Kidney (tissue), 14 donors: Measurements from ENCODE around the gene ZDHHC23. TPM values are rescaled to one million over a fixed set of nuclear protein-coding genes. Genes with fewer than 3 reads are reported as not detected.
A peak's percentile ranks its signal among the peaks of the same experiment; 100 is the strongest.

Source experiments
- DNase-seq, 5 donors: peaks; one replicate each; pipeline ENCODE4 v3.0.0-alpha.2; 2013 to 2020
- FAIRE-seq: peaks from 2 replicates; lab custom pipeline; 2012; peaks lifted over from hg19 to GRCh38; lab: Jason Lieb, UNC
- H3K27ac ChIP-seq, 2 donors: one replicate each; pipeline ENCODE4 v1.7.0; 2013; ENCODE audit warnings: low read depth in 2 of 2, low read length in 2 of 2, inconsistent platforms in 1 of 2
- H3K27me3 ChIP-seq: one replicate; pipeline ENCODE4 v1.7.1; 2013; ENCODE audit warnings: low read length, inconsistent platforms; ENCODE audit not compliant: control insufficient read depth, insufficient read depth
- H3K36me3 ChIP-seq, 3 donors: one replicate each; pipeline versions ENCODE4 v1.7.0 to v1.7.1; 2013; ENCODE audit warnings: low read length in 3 of 3, control low read depth in 1 of 3, inconsistent platforms in 1 of 3; ENCODE audit not compliant: insufficient read depth in 3 of 3, control insufficient read depth in 2 of 3
- H3K4me1 ChIP-seq, 3 donors: one replicate each; pipeline versions ENCODE4 v1.7.0 to v1.7.1; 2013; ENCODE audit warnings: low read length in 3 of 3, inconsistent platforms in 1 of 3, low read depth in 1 of 3; ENCODE audit not compliant: control insufficient read depth in 2 of 3, insufficient read depth in 2 of 3
- H3K4me3 ChIP-seq, 3 donors: one replicate each; pipeline versions ENCODE4 v1.7.0 to v1.8.1; 2013; ENCODE audit warnings: low read length in 3 of 3, control low read depth in 1 of 3, inconsistent platforms in 1 of 3
- H3K9ac ChIP-seq, 3 donors: one replicate each; pipeline versions ENCODE4 v1.7.0 to v1.7.1; 2013; ENCODE audit warnings: low read length in 3 of 3, control low read depth in 1 of 3, inconsistent platforms in 1 of 3
- H3K9me3 ChIP-seq, 3 donors: one replicate each; pipeline versions ENCODE4 v1.7.0 to v1.7.1; 2013; ENCODE audit warnings: low read length in 3 of 3, control low read depth in 1 of 3, inconsistent platforms in 1 of 3; ENCODE audit not compliant: control insufficient read depth in 2 of 3, insufficient read depth in 1 of 3
- CTCF ChIP-seq: IDR thresholded peaks from 3 replicates; pipeline ENCODE4 v1.5.1; 2012; ENCODE audit warnings: mild to moderate bottlenecking, moderate library complexity, borderline replicate concordance; ENCODE audit not compliant: insufficient read depth; ENCODE audit errors: extremely low read depth
- intact Hi-C: fragments of 100-400 bp; cut with DNase I; formaldehyde crosslinking; loops from one replicate; pipeline ENCODE4 v1.11.1; 2022
- polyA plus RNA-seq: library from polyadenylated mRNA; stranded (reverse); fragments of 350-450 nt; fragmentation: Illumina TruSeq; extraction: RNeasy Lipid Tissue Mini Kit (QIAGEN cat#74804); gene quantifications from one replicate; pipeline ENCODE4 v1.2.3, GENCODE V29; 2014; ENCODE audit warnings: low read depth, low replicate concordance; ENCODE audit not compliant: insufficient read depth
- total RNA-seq: library from RNA; stranded (reverse); fragmentation: NEBNext Ultra II Directional; extraction: Animal tissue kit (Norgen Biotek cat#: 25700); gene quantifications from one replicate; pipeline ENCODE4 v1.2.1, GENCODE V29; 2021
- donor health status: control.
- donor health status: control.
- donor health status: control.
- donor health status: control.
- donor health status: control.
- donor health status: DM: yes; HTN: yes; CAD: no.
- donor health status: Normal renal cell carcinoma (clear cell type).

The ZDHHC23 gene
- total and polyA plus RNA-seq, 2 donors from 2014 or later: 4.8 to 20.1 TPM

GRCh38 chr3:113979916-113980315 lies 32.1 kb downstream of the ZDHHC23 start:
- intact Hi-C loops: no loop called here
- H3K9me3 ChIP-seq: no peaks in the 10 kb centered on the region

GRCh38 chr3:113981803-113982202 lies 34.0 kb downstream of the ZDHHC23 start:
- Histone ChIP-seq H3K27me3 (no peaks in the 10 kb centered on the region), H3K4me3 (no peak overlapping the region), H3K9me3 (no peaks in the 10 kb centered on the region), H3K9ac (no peak overlapping the region), H3K36me3 (peaks cover 0 to 7% (median 4%) of the 10 kb centered on the region in 3 donors), H3K27ac (no peak overlapping the region), H3K4me1 (no peaks in the 10 kb centered on the region)
- intact Hi-C loops: no loop called here
- FAIRE-seq: no peak
- TF ChIP-seq CTCF: no peak
- peak in 1 of 5 donors; percentile 17 for DNase-seq

More at GRCh38 chr3:113979916-113980315, 32.1 kb downstream of the ZDHHC23 start:
- Histone ChIP-seq H3K4me1 (no peaks in the 10 kb centered on the region), H3K27me3 (no peaks in the 10 kb centered on the region), H3K36me3 (peaks cover 0 to 7% (median 0%) of the 10 kb centered on the region in 3 donors), H3K4me3 (no peak overlapping the region), H3K9ac (no peak overlapping the region), H3K27ac (no peak overlapping the region)
- no peak for DNase-seq
- no peak for TF ChIP-seq CTCF
- no peak for FAIRE-seq

GRCh38 chr3:113983544-113983943 lies 35.7 kb downstream of the ZDHHC23 start:
- Histone ChIP-seq H3K27ac (no peak overlapping the region), H3K9me3 (no peaks in the 10 kb centered on the region), H3K36me3 (peaks cover 0 to 4% (median 4%) of the 10 kb centered on the region in 3 donors), H3K4me1 (no peaks in the 10 kb centered on the region), H3K9ac (no peak overlapping the region), H3K4me3 (no peak overlapping the region), H3K27me3 (no peaks in the 10 kb centered on the region)
- no peak for DNase-seq
- TF ChIP-seq CTCF: no peak
- no peak for FAIRE-seq
- intact Hi-C loops: no loop called here

- Histone ChIP-seq H3K36me3 (peaks cover 0 to 4% (median 0%) of the 10 kb centered on the region in 3 donors), H3K4me1 (no peaks in the 10 kb centered on the region), H3K4me3 (no peak overlapping the region), H3K27ac (no peak overlapping the region), H3K9me3 (no peaks in the 10 kb centered on the region), H3K9ac (no peak overlapping the region), H3K27me3 (no peaks in the 10 kb centered on the region)
- no peak for FAIRE-seq
- intact Hi-C loops: no loop called here
- DNase-seq: no peak
- no peak for TF ChIP-seq CTCF
Observed at GRCh38 chr3:113985541-113985940, 37.7 kb downstream of the ZDHHC23 start.
